Testis (tissue), 2 donors: ENCODE data around the gene ANKS4B.

ENCODE experiments used
- POLR2A ChIP-seq: fragments of 450-650 bp; IDR thresholded peaks from one replicate; pipeline ENCODE4 v1.6.1; 2017; ENCODE audit warnings: antibody characterized with exemption, mild to moderate bottlenecking, moderate library complexity
- TF ChIP-seq, protein P1 (sequence below), 3 experiments: fragments of 450-650 bp in 2 of 3; fragments of 200-600 bp in 1 of 3; sonication (generic) in 1 of 3; IDR thresholded peaks; one replicate each; pipeline ENCODE4 v1.5.1; 2016 to 2019; ENCODE audit warnings: antibody characterized with exemption in 3 of 3, mild to moderate bottlenecking in 2 of 3, moderate library complexity in 1 of 3

DNA sequence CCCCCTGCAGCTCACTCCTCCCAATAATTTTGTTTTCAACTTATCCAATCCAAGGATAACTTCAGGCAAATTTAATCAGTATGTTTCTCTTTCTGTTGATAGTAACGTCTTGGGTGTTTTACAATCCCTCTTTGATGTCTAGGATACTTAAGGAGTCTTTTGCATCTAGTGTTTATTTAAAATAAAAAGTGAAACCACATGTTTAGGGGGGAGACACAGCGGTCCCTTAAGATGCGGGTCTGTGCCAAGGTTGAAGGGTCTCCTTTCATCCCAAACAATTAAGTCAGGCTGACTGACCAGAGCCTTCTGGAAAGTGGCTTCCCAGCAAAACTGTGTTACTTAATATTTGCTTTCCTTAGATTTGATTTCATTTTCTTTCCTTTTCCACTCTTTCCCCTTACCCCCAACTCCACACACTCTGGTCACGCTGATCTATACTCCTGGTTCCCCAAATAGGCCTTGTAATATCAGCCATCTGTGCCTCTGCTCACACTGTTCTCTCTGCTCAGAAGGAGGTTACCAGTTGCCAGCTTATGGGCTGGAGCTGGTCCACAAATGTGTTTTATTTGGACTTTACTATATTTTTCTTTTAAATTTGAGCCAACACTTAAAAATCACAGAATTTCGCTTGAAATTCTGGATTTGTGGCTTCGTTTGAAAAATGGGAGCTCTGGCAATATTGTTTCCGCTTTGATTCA lies 11.2 kb downstream of the ANKS4B start:
- TF ChIP-seq, protein P1, sequence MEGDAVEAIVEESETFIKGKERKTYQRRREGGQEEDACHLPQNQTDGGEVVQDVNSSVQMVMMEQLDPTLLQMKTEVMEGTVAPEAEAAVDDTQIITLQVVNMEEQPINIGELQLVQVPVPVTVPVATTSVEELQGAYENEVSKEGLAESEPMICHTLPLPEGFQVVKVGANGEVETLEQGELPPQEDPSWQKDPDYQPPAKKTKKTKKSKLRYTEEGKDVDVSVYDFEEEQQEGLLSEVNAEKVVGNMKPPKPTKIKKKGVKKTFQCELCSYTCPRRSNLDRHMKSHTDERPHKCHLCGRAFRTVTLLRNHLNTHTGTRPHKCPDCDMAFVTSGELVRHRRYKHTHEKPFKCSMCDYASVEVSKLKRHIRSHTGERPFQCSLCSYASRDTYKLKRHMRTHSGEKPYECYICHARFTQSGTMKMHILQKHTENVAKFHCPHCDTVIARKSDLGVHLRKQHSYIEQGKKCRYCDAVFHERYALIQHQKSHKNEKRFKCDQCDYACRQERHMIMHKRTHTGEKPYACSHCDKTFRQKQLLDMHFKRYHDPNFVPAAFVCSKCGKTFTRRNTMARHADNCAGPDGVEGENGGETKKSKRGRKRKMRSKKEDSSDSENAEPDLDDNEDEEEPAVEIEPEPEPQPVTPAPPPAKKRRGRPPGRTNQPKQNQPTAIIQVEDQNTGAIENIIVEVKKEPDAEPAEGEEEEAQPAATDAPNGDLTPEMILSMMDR (IDR thresholded peaks at IDR 0.05): no peak
- TF ChIP-seq POLR2A: no peak
